CD4-positive, CD25-positive, alpha-beta regulatory T cell (primary cell): Measurements from ENCODE around the gene DNAJB12. TPM values are rescaled to one million over a fixed set of nuclear protein-coding genes. Genes with fewer than 3 reads are reported as not detected.
"Not testable (repeated sequence)": the region's sequence is repeated elsewhere in the genome, so short reads cannot be mapped to it uniquely, and the experiment has no call there.

Experiments used
- ATAC-seq, 2 donors: fragments of 150-1000 bp; cut with Tn5 transposase; one replicate each; pipeline ENCODE4 v1.10.0; 2021; ENCODE audit warnings: low read depth in 2 of 2, moderate number of reproducible peaks in 2 of 2, moderate library complexity in 1 of 2
- DNase-seq, 3 donors: peaks; one replicate each; pipeline versions ENCODE4 v3.0.0 to v3.0.0-alpha.2; 2012 to 2022; ENCODE audit warnings: mixed read lengths in 1 of 3
- H3K27ac ChIP-seq: one replicate; pipeline ENCODE4 v1.7.0; 2013; ENCODE audit warnings: mild to moderate bottlenecking, low read length; ENCODE audit not compliant: insufficient read depth, poor library complexity, severe bottlenecking
- H3K27me3 ChIP-seq: one replicate; pipeline ENCODE4 v1.7.0; 2013; ENCODE audit warnings: low read length; ENCODE audit not compliant: control insufficient read depth, insufficient read depth
- H3K36me3 ChIP-seq: one replicate; pipeline ENCODE4 v1.7.0; 2013; ENCODE audit warnings: mild to moderate bottlenecking, low read length, moderate library complexity; ENCODE audit not compliant: control insufficient read depth, insufficient read depth
- H3K4me1 ChIP-seq: 2 replicates; pipeline ENCODE4 v1.7.0; 2013; ENCODE audit warnings: mild to moderate bottlenecking, low read length; ENCODE audit not compliant: insufficient read depth, control insufficient read depth, poor library complexity, severe bottlenecking
- H3K4me3 ChIP-seq: one replicate; pipeline ENCODE4 v1.7.0; 2013; ENCODE audit warnings: low read depth, mild to moderate bottlenecking, low read length, moderate library complexity
- H3K9me3 ChIP-seq, 2 experiments: 1 replicate in 1 of 2; 2 replicates in 1 of 2; pipeline ENCODE4 v1.7.0; 2013; ENCODE audit warnings: low read length in 2 of 2, mild to moderate bottlenecking in 1 of 2, moderate library complexity in 1 of 2; ENCODE audit not compliant: control insufficient read depth in 2 of 2
- H3K27ac Mint-ChIP-seq, 3 donors: one replicate each; pipeline ENCODE4 v1.8.0; 2020 to 2022; ENCODE audit warnings: mild to moderate bottlenecking in 3 of 3, mixed read lengths in 3 of 3, moderate library complexity in 2 of 3
- H3K27me3 Mint-ChIP-seq: one replicate; pipeline ENCODE4 v1.8.0; 2022; ENCODE audit warnings: mild to moderate bottlenecking, mixed read lengths
- H3K36me3 Mint-ChIP-seq: one replicate; pipeline ENCODE4 v1.8.0; 2020; ENCODE audit warnings: mixed read lengths
- H3K4me1 Mint-ChIP-seq, 4 donors: one replicate each; pipeline ENCODE4 v1.8.0; 2020 to 2022; ENCODE audit warnings: mixed read lengths in 4 of 4, mild to moderate bottlenecking in 1 of 4
- H3K4me3 Mint-ChIP-seq, 4 donors: one replicate each; pipeline ENCODE4 v1.8.0; 2020 to 2022; ENCODE audit warnings: mild to moderate bottlenecking in 4 of 4, mixed read lengths in 4 of 4, moderate library complexity in 3 of 4
- H3K9me3 Mint-ChIP-seq, 7 donors: one replicate each; pipeline ENCODE4 v1.8.0; 2020 to 2022; ENCODE audit warnings: mixed read lengths in 7 of 7, mild to moderate bottlenecking in 3 of 7, moderate library complexity in 2 of 7
- polyA plus RNA-seq, 4 donors: library from polyadenylated mRNA; unstranded; fragments of 300-500 nt; fragmentation: Illumina TruSeq; gene quantifications; one replicate each; pipeline ENCODE4 v1.2.3, GENCODE V29; 2021
- total RNA-seq: library from RNA; stranded (reverse); gene quantifications from one replicate; pipeline ENCODE4 v1.2.3, GENCODE V29; 2022

DNAJB12 gene
- total and polyA plus RNA-seq, 5 donors from 2014 or later, result 17.8 to 40.2 (median 20.3) TPM

DNA sequence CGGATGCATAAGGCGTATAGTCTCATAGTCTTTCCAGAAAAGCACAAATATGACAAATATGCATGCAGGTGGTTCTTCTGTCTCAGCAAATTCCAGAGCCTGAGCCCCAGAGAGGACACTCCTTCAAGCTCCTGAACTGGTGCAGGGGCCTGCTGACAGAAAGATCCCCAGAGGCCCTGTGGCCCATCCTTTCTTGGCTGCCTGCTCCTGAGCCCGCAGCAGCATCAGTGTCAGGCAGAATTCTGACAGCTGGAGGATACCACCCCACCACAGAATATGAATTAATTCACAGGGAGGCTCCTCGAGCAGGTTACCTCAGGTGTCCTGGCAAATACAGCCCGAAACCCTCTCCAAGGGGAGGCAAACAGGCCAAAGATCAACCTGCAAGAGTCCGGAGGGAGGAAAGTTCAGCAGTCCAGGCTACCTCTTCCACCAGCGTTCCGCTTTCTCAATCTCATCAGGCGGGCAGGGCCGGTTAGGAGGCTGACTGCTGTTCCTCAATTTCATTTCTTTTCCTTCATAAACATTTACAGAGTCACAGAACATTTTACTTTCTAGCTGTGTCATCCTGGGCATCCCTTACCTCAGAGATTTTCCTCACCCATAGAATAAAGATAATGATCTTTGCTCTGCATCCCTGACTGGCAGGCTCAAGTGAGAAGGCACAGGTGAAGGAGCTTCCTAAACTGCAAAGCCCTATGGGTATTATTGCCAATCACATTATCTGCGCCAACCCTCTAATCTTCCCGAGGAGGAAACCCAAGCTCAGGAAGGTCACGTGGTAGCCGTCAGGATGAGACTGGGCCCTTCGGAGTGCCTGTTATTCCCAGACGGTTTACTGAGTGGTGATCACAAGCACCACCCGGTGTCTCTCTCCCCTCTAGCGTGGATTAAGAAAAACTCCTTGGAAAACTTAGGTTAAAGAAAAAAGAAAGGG, 1.4 kb downstream of the DNAJB12 start:
- Mint-ChIP-seq H3K27ac (peak overlapping the region in 2 of 3 donors; percentile 97 to 99), H3K9me3 (peaks cover 0 to 2% (median 0%) of the 10 kb centered on the region in 7 donors), H3K27me3 (no peaks in the 10 kb centered on the region), H3K36me3 (peaks cover 22% of the 10 kb centered on the region), H3K4me3 (peak overlapping the region; percentile 91 to 99 (median 98)), H3K4me1 (peaks cover 11 to 62% (median 38%) of the 10 kb centered on the region in 4 donors)
- Histone ChIP-seq H3K27ac (peak overlapping the region; percentile 98), H3K9me3 (no peaks in the 10 kb centered on the region), H3K36me3 (peaks cover 11% of the 10 kb centered on the region), H3K4me1 (peaks cover 23% of the 10 kb centered on the region), H3K27me3 (no peaks in the 10 kb centered on the region), H3K4me3 (peak overlapping the region; percentile 91)
- DNase-seq (no peak), ATAC-seq (no peak)

DNA sequence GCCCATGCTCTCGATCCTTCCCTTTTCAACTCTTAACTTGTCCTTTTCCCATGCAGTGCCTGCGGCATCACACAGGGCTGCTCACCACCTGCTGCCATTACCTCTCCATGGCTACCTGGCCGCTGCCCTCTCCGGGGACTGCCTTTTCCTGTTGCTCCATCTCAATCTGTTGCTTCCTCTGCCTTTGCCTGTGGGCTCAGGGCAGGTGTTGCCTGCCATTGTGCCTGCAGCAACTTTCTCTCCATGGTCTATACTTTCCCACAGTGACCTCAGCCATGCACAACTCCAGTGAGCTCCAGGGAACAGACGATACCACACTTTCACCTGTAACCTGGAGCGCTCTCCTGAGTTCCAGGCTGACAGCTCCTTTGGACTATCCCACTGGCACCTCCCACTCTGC, 3.2 kb downstream of the DNAJB12 start:
- H3K36me3 ChIP-seq, result peaks cover 14% of the 10 kb centered on the region
- H3K27ac ChIP-seq, result no peak overlapping the region
- ATAC-seq, result no peak
- H3K9me3 ChIP-seq, result no peaks in the 10 kb centered on the region
- peaks cover 25% of the 10 kb centered on the region for H3K4me1 ChIP-seq
- H3K36me3 Mint-ChIP-seq, result peaks cover 22% of the 10 kb centered on the region
- H3K4me1 Mint-ChIP-seq, result peaks cover 11 to 62% (median 38%) of the 10 kb centered on the region in 4 donors
- H3K9me3 Mint-ChIP-seq, result peaks cover 0 to 2% (median 0%) of the 10 kb centered on the region in 7 donors
- no peak overlapping the region for H3K4me3 ChIP-seq
- no peak for DNase-seq
- no peaks in the 10 kb centered on the region for H3K27me3 Mint-ChIP-seq
- H3K4me3 Mint-ChIP-seq, result peak overlapping the region in 2 of 4 donors; percentile 80 to 91
- H3K27ac Mint-ChIP-seq, result peak overlapping the region in 1 of 3 donors; percentile 21
- H3K27me3 ChIP-seq, result no peaks in the 10 kb centered on the region

DNA sequence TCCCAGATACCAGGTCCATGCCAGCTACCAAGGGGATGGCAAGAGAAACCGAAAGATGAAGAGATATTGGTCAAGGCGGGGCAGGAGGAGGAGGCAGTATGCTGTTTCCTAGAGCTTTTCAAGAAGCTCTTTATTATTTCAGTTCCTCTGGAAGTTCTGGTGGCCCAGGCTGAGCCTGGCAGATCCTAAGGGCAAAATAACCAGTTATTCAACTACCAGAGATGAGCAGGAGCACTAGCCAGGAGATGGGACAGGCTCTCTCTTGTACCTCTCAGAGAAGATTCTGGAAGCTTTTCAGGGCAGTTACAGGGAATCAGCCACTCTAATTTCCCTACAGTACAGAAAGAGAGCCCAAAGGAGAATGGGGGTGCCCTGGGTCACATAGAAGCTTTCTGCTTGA, 5.3 kb downstream of the DNAJB12 start:
- peaks cover 22% of the 10 kb centered on the region for H3K36me3 Mint-ChIP-seq
- ATAC-seq (no peak), DNase-seq (no peak)
- peaks cover 17% of the 10 kb centered on the region for H3K36me3 ChIP-seq
- peak overlapping the region in 1 of 3 donors; percentile 67 for H3K27ac Mint-ChIP-seq
- H3K4me3 ChIP-seq, result no peak overlapping the region
- H3K4me3 Mint-ChIP-seq, result peak overlapping the region in 2 of 4 donors; percentile 82 to 85
- no peaks in the 10 kb centered on the region for H3K9me3 ChIP-seq
- peaks cover 6 to 56% (median 32%) of the 10 kb centered on the region in 4 donors for H3K4me1 Mint-ChIP-seq
- peaks cover 29% of the 10 kb centered on the region for H3K4me1 ChIP-seq
- no peak overlapping the region for H3K27ac ChIP-seq
- H3K27me3 ChIP-seq, result no peaks in the 10 kb centered on the region
- H3K27me3 Mint-ChIP-seq, result no peaks in the 10 kb centered on the region
- peaks cover 0 to 2% (median 0%) of the 10 kb centered on the region in 7 donors for H3K9me3 Mint-ChIP-seq

DNA sequence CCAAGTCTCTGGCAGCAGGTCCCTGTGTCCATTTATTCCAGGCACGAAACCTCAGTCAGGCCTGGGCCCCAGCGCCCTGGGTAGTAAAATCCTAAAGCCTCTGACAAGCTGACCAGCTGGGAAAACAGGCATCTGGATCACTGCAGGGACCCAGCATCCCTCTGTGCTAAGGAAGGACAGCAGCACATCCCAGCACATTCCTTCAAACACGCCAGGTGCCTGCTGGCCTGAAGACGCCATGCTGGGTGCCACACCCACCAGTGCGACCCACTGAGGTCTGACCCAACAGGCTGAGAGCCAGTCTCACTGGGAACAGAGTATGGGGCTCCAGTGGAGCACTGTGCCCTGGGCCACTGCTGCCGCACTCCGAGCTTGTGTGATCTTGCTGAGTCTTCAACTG, 6.4 kb downstream of the DNAJB12 start:
- Mint-ChIP-seq H3K27ac (no peak overlapping the region), H3K36me3 (peaks cover 22% of the 10 kb centered on the region), H3K9me3 (peaks cover 0 to 2% (median 0%) of the 10 kb centered on the region in 7 donors), H3K4me3 (no peak overlapping the region), H3K4me1 (peaks cover 6 to 50% (median 34%) of the 10 kb centered on the region in 4 donors), H3K27me3 (no peaks in the 10 kb centered on the region)
- Histone ChIP-seq H3K9me3 (no peaks in the 10 kb centered on the region), H3K4me1 (peaks cover 20% of the 10 kb centered on the region), H3K27me3 (no peaks in the 10 kb centered on the region), H3K36me3 (peaks cover 18% of the 10 kb centered on the region), H3K27ac (no peak overlapping the region), H3K4me3 (no peak overlapping the region)
- no peak for ATAC-seq
- DNase-seq, result no peak

DNA sequence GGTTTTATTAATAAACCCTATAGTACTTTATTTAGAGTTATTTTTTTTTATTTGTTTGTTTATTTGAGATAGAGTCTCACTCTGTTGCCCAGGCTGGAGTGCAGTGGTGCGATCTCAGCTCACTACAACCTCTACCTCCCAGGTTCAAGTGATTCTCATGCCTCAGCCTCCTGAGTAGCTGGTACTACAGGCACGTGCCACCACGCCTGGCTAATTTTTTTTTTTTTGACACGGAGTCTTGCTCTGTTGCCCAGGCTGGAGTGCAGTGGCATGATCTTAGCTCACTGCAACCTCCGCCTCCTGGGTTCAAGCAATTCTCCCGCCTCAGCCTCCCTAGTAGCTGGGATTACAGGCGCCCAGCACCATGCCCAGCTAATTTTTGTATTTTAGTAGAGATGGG, 8.6 kb downstream of the DNAJB12 start:
- DNase-seq, H3K27me3 ChIP-seq, H3K4me3 Mint-ChIP-seq, ATAC-seq, H3K9me3 ChIP-seq, H3K9me3 Mint-ChIP-seq, H3K27ac Mint-ChIP-seq, H3K27me3 Mint-ChIP-seq, H3K27ac ChIP-seq, H3K4me3 ChIP-seq: not testable (repeated sequence)
- Histone ChIP-seq H3K4me1 (peaks cover 13% of the 10 kb centered on the region), H3K36me3 (peaks cover 20% of the 10 kb centered on the region)
- H3K4me1 Mint-ChIP-seq, result peaks cover 6 to 28% (median 18%) of the 10 kb centered on the region in 4 donors
- H3K36me3 Mint-ChIP-seq, result peaks cover 16% of the 10 kb centered on the region

DNA sequence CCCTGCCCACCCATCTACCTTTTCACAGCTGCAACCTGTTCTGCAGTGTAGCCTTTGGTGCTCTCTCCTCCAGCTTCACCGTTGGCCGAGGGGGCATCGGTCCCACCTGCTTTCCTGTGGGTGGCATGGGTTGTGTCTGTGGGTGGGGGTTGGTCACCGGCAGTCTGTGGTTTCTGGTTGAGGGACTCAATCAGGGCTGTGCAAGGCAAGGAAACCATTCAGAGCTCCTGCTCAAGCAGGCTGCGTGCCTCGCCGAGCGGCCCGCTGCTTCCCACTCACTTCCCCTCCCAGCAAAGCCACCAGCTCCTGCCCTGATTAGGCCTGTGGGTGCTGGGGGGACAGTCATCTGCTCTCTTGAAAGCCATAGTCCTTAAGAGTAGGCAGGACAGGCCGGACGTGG, 9.8 kb downstream of the DNAJB12 start:
- Histone ChIP-seq H3K27ac (no peak overlapping the region), H3K36me3 (peaks cover 20% of the 10 kb centered on the region), H3K4me1 (peaks cover 18% of the 10 kb centered on the region), H3K27me3 (no peaks in the 10 kb centered on the region), H3K9me3 (no peaks in the 10 kb centered on the region), H3K4me3 (no peak overlapping the region)
- H3K27ac Mint-ChIP-seq, result peak overlapping the region in 1 of 3 donors; percentile 46
- no peak for ATAC-seq
- H3K9me3 Mint-ChIP-seq, result no peaks in the 10 kb centered on the region
- H3K4me3 Mint-ChIP-seq, result no peak overlapping the region
- H3K27me3 Mint-ChIP-seq, result no peaks in the 10 kb centered on the region
- DNase-seq, result no peak
- peaks cover 16% of the 10 kb centered on the region for H3K36me3 Mint-ChIP-seq
- peaks cover 6 to 23% (median 14%) of the 10 kb centered on the region in 4 donors for H3K4me1 Mint-ChIP-seq

DNA sequence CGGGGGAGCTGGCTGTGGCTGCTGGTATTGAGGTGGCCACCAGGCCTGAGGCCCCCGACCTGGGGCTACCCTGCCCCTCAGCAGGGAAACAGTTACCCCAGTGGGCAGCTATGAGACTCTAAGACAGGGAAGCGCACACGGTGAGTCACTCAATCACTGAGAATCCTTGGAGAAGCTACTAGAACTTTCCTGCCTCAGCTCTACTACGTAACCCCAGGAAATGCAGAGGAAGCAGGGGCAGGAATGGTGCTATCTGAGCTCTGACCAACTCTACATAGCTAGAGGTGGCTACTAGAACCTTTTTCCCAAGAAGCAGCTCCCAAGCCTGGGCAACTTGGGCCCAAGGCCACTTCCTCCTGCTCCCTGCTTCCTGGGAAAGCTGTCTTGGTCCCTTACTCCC, 11.8 kb downstream of the DNAJB12 start:
- no peaks in the 10 kb centered on the region for H3K9me3 ChIP-seq
- no peak overlapping the region for H3K27ac ChIP-seq
- DNase-seq, result no peak
- H3K9me3 Mint-ChIP-seq, result no peaks in the 10 kb centered on the region
- no peaks in the 10 kb centered on the region for H3K27me3 Mint-ChIP-seq
- peaks cover 4% of the 10 kb centered on the region for H3K36me3 Mint-ChIP-seq
- peak overlapping the region in 2 of 3 donors; percentile 41 to 62 for H3K27ac Mint-ChIP-seq
- peaks cover 0 to 11% (median 6%) of the 10 kb centered on the region in 4 donors for H3K4me1 Mint-ChIP-seq
- H3K4me1 ChIP-seq, result peaks cover 15% of the 10 kb centered on the region
- no peaks in the 10 kb centered on the region for H3K27me3 ChIP-seq
- ATAC-seq, result no peak
- H3K4me3 ChIP-seq, result no peak overlapping the region
- peaks cover 13% of the 10 kb centered on the region for H3K36me3 ChIP-seq
- no peak overlapping the region for H3K4me3 Mint-ChIP-seq
